ENCODE data around the gene NAP1L5. TPM values are rescaled to one million over a fixed set of nuclear protein-coding genes. Genes with fewer than 3 reads are reported as not detected.
A peak's percentile ranks its signal among the peaks of the same experiment; 100 is the strongest.

NAP1L5 gene
- total RNA-seq, 1 donor from 2014 or later: 3.5 TPM

DNA sequence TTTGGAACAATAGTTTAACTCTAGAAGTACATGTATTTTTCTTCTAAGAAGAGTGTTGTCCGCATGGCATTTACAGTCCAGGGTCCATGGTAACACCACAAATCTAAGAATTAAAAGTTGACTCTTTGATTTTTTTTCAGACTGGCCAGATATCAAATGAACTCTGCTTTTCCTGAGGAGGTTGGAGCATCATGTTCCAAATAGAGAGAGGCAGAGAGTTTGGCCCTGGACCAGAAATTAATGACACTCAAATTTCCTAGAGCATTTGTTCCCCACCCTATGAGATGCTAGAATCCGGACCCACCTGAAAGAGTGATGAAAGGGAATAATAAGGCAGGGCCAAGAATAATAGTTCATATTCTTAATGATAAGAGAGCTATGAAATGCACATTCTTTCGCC lies 47.0 kb upstream of the NAP1L5 start:
- H3K27me3 ChIP-seq (ENCODE audit: low read depth): no peaks in the 10 kb centered on the region
- intact Hi-C loops (cut with micrococcal nuclease): no loop called here
- H3K9me3 ChIP-seq (replicated peaks): no peaks in the 10 kb centered on the region
- peaks cover 62% of the 10 kb centered on the region for H3K36me3 ChIP-seq
- H3K4me1 ChIP-seq: peaks cover 29% of the 10 kb centered on the region
- peak overlapping the region; percentile 59 for H3K27ac ChIP-seq (replicated peaks)
- H3K4me3 ChIP-seq: no peak overlapping the region
- TF ChIP-seq, protein P1, sequence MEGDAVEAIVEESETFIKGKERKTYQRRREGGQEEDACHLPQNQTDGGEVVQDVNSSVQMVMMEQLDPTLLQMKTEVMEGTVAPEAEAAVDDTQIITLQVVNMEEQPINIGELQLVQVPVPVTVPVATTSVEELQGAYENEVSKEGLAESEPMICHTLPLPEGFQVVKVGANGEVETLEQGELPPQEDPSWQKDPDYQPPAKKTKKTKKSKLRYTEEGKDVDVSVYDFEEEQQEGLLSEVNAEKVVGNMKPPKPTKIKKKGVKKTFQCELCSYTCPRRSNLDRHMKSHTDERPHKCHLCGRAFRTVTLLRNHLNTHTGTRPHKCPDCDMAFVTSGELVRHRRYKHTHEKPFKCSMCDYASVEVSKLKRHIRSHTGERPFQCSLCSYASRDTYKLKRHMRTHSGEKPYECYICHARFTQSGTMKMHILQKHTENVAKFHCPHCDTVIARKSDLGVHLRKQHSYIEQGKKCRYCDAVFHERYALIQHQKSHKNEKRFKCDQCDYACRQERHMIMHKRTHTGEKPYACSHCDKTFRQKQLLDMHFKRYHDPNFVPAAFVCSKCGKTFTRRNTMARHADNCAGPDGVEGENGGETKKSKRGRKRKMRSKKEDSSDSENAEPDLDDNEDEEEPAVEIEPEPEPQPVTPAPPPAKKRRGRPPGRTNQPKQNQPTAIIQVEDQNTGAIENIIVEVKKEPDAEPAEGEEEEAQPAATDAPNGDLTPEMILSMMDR (IDR thresholded peaks at IDR 0.05; ENCODE audit: borderline replicate concordance): no peak
- DNase-seq: no peak

DNA sequence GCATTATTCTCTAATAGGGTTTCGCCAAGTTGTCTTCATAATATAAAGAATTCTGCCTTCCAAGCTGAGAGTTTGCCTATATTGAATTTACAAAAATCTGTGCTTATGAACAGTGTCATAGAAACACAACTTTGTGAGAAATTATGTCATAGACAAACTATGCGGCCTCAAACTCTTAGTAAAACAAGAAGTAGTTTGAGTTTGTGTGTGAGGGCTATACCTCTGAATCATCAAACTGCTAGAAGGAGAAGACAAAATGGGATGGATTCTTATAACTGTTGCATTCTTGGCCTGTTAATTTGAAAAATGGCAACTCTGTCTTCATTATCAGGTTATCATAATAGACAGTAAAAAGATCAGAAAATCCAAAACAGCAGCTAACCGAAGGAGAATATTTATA lies 46.1 kb upstream of the NAP1L5 start:
- no peaks in the 10 kb centered on the region for H3K27me3 ChIP-seq (ENCODE audit: low read depth)
- no peak overlapping the region for H3K27ac ChIP-seq (replicated peaks)
- DNase-seq: no peak
- no peak overlapping the region for H3K4me3 ChIP-seq
- TF ChIP-seq, protein P1 (IDR thresholded peaks at IDR 0.05; ENCODE audit: borderline replicate concordance): no peak
- peaks cover 29% of the 10 kb centered on the region for H3K4me1 ChIP-seq
- H3K36me3 ChIP-seq: peaks cover 59% of the 10 kb centered on the region
- no peaks in the 10 kb centered on the region for H3K9me3 ChIP-seq (replicated peaks)
- intact Hi-C loops (cut with micrococcal nuclease): no loop called here

DNA sequence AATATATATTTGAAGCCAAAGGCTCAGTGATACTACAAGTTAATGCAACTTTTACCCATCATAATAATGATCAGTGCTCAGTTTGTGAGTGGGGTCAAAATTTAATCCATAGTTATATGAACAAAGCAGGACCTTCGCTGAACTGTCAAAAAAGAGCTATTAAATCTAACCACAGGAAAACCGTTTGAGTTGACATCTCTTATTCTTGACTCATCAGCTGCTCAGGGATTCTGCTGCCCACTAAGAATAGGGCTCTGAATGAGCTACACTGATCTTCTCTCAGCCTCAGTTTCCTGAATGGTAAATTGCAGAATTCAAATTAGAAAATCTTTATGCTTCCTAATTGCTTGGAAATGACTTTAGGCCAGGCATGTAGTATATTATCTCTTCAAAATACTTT lies 44.9 kb upstream of the NAP1L5 start:
- H3K4me3 ChIP-seq: no peak overlapping the region
- intact Hi-C loops (cut with micrococcal nuclease): no loop called here
- H3K36me3 ChIP-seq: peaks cover 58% of the 10 kb centered on the region
- peaks cover 31% of the 10 kb centered on the region for H3K4me1 ChIP-seq
- no peak overlapping the region for H3K27ac ChIP-seq (replicated peaks)
- no peaks in the 10 kb centered on the region for H3K9me3 ChIP-seq (replicated peaks)
- H3K27me3 ChIP-seq (ENCODE audit: low read depth): no peaks in the 10 kb centered on the region
- no peak for DNase-seq
- TF ChIP-seq, protein P1 (IDR thresholded peaks at IDR 0.05; ENCODE audit: borderline replicate concordance): no peak

DNA sequence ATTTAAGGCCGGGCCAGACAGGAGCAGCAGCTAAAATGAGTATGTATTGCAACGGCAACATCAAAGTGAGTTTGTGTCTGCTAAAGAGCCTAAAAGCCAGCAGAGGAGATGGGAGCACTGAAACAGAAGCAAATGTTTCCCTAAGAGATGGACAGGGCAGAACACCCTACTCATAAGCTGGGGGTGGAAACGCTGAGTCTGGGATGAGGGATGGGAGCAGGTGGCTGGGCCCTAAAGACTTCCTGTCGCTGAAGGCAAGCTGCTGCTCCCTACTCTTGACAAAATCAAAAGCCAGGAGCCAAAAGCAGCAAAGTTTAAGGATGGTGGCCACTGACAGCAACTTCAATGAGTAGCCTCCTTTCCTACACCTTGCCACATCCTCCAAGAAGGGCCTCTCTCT lies 40.6 kb upstream of the NAP1L5 start:
- intact Hi-C loops (cut with micrococcal nuclease): no loop called here
- no peak for DNase-seq
- TF ChIP-seq, protein P1 (IDR thresholded peaks at IDR 0.05; ENCODE audit: borderline replicate concordance): no peak
- H3K36me3 ChIP-seq: peaks cover 34% of the 10 kb centered on the region
- no peak overlapping the region for H3K4me3 ChIP-seq
- H3K9me3 ChIP-seq (replicated peaks): no peaks in the 10 kb centered on the region
- no peaks in the 10 kb centered on the region for H3K27me3 ChIP-seq (ENCODE audit: low read depth)
- no peak overlapping the region for H3K27ac ChIP-seq (replicated peaks)
- peaks cover 31% of the 10 kb centered on the region for H3K4me1 ChIP-seq

DNA sequence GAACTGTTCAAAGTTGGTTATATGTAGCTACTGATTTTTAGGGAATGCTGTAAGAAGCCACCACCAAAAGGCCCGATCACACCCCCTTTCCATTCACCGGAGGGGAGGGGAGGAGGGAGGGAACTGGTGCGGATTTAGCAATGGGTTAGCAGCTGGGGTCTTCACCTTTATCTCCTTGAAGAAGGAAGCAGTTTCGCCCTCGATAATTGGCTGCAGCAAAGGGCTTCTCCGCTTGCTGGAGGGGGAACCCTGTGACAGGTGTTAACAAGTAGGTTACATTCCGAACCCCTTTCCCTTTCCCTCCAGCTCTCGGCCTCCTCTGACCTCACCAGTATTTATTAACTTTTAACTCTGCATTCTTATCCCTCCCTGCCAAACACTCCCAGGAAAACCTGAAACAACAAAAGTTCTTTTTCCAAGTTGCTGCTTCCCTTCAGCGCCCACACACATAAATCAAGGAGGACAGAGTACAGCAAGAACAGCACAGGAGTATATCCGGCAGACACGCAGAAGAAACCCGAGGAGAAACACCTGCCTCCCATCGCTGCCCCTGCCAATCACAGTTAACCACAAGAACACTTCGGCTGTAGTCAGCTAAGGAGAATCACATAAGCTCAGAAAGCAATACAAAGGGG lies 39.8 kb upstream of the NAP1L5 start:
- Histone ChIP-seq H3K4me1 (peaks cover 31% of the 10 kb centered on the region), H3K36me3 (peaks cover 34% of the 10 kb centered on the region)
- intact Hi-C loops (cut with micrococcal nuclease): no loop called here

More for the DNA sequence above, 39.8 kb upstream of the NAP1L5 start:
- Histone ChIP-seq H3K4me3 (no peak overlapping the region), H3K9me3 (replicated peaks) (no peaks in the 10 kb centered on the region), H3K27me3 (ENCODE audit: low read depth) (no peaks in the 10 kb centered on the region), H3K27ac (replicated peaks) (peak overlapping the region; percentile 44)
- TF ChIP-seq, protein P1 (IDR thresholded peaks at IDR 0.05; ENCODE audit: borderline replicate concordance): no peak
- DNase-seq: no peak

All from left ventricle myocardium inferior (tissue), 1 donor.